Endothelial cell of umbilical vein (primary cell): ENCODE measurements around the gene MCM3AP. TPM values are rescaled to one million over a fixed set of nuclear protein-coding genes. Genes with fewer than 3 reads are reported as not detected.

Experiments
- BruUV-seq: library from RNA; stranded (reverse); fragments of 400-500 nt; replicated peaks from 2 replicates; lab custom pipeline; 2021; lab: Mats Ljungman, UMichigan
- CTCF ChIA-PET: fragments of 300-600, 350-600 bp; sonication (Branson Sonifier 250); formaldehyde crosslinking; loops from one replicate; lab custom pipeline; 2021; ENCODE audit warnings: antibody characterized with exemption, inconsistent platforms; lab: Charles Lee
- POLR2A ChIA-PET: fragments of 300-600, 350-600 bp; sonication (Branson Sonifier 250); formaldehyde crosslinking; loops from one replicate; lab custom pipeline; 2021; ENCODE audit warnings: antibody characterized with exemption, inconsistent platforms; lab: Charles Lee
- DNase-seq: peaks from one replicate; pipeline ENCODE4 v3.0.0-alpha.2; 2011; ENCODE audit warnings: low read depth, low spot score
- FAIRE-seq: peaks from 2 replicates; lab custom pipeline; 2011; peaks lifted over from hg19 to GRCh38; lab: Jason Lieb, UNC
- H2AFZ ChIP-seq: 2 replicates; pipeline ENCODE4 v1.6.0; 2012; ENCODE audit warnings: low read depth, low read length, control low read depth, inconsistent platforms
- H3K27ac ChIP-seq: 2 replicates; pipeline ENCODE4 v1.5.1; 2011; ENCODE audit warnings: low read depth, mild to moderate bottlenecking, control low read depth, low read length, moderate library complexity; ENCODE audit not compliant: insufficient read depth
- H3K27me3 ChIP-seq, 2 experiments: 2 replicates each; pipeline versions ENCODE4 v1.6.0 to v1.6.1; 2011; ENCODE audit warnings: low read length in 2 of 2, mixed read lengths in 1 of 2; ENCODE audit not compliant: control insufficient read depth in 2 of 2, insufficient read depth in 2 of 2
- H3K36me3 ChIP-seq, 2 experiments: 2 replicates in 1 of 2; 3 replicates in 1 of 2; pipeline ENCODE4 v1.5.1; 2011; ENCODE audit warnings: low read length in 2 of 2, mild to moderate bottlenecking in 1 of 2, moderate library complexity in 1 of 2; ENCODE audit not compliant: control insufficient read depth in 2 of 2, insufficient read depth in 2 of 2; ENCODE audit errors: extremely low read depth in 1 of 2
- H3K4me1 ChIP-seq: 3 replicates; pipeline ENCODE4 v1.5.1; 2011; ENCODE audit warnings: mild to moderate bottlenecking, low read length; ENCODE audit not compliant: control insufficient read depth, insufficient read depth; ENCODE audit errors: extremely low read depth
- H3K4me2 ChIP-seq: 2 replicates; pipeline ENCODE4 v1.6.1; 2011; ENCODE audit warnings: low read length, control low read depth, mixed read lengths; ENCODE audit not compliant: insufficient read depth
- H3K4me3 ChIP-seq, 3 experiments: fragments of 200-600 bp in 1 of 3; sonication (generic), shearing (Covaris generic) in 1 of 3; replicated peaks in 1 of 3; 2 replicates each; pipeline ENCODE4 v1.5.1; 2011 to 2016; ENCODE audit warnings: control low read depth in 3 of 3, low read length in 3 of 3, mild to moderate bottlenecking in 2 of 3, inconsistent platforms in 1 of 3, low read depth in 1 of 3, moderate library complexity in 1 of 3; ENCODE audit not compliant: insufficient read depth in 1 of 3
- H3K79me2 ChIP-seq: 2 replicates; pipeline ENCODE4 v1.6.0; 2012; ENCODE audit warnings: low read length, inconsistent platforms; ENCODE audit not compliant: control insufficient read depth, insufficient read depth
- H3K9ac ChIP-seq: replicated peaks from 2 replicates; pipeline ENCODE3; 2011; ENCODE audit warnings: low read length, control low read depth; ENCODE audit not compliant: insufficient read depth; ENCODE audit errors: extremely low read depth
- H3K9me1 ChIP-seq: replicated peaks from 3 replicates; pipeline ENCODE4 v1.6.0; 2011; ENCODE audit warnings: mild to moderate bottlenecking, low read length; ENCODE audit not compliant: control insufficient read depth, insufficient read depth; ENCODE audit errors: extremely low read depth
- H3K9me3 ChIP-seq: replicated peaks from 2 replicates; pipeline ENCODE4 v1.5.1; 2012; ENCODE audit warnings: low read length, inconsistent platforms; ENCODE audit not compliant: control insufficient read depth, insufficient read depth
- H4K20me1 ChIP-seq: replicated peaks from 2 replicates; pipeline ENCODE3; 2011; ENCODE audit warnings: mild to moderate bottlenecking, low read length; ENCODE audit not compliant: control insufficient read depth, insufficient read depth; ENCODE audit errors: extremely low read depth
- EZH2 ChIP-seq: IDR thresholded peaks from 2 replicates; pipeline ENCODE4 v1.6.1; 2012; ENCODE audit warnings: borderline replicate concordance, low read depth, mild to moderate bottlenecking, moderate library complexity, low read length, inconsistent platforms; ENCODE audit not compliant: severe bottlenecking
- FOS ChIP-seq: IDR thresholded peaks from 2 replicates; pipeline ENCODE4 v1.6.1; 2011; ENCODE audit warnings: mild to moderate bottlenecking, low read length, moderate library complexity, borderline replicate concordance; ENCODE audit not compliant: insufficient read depth
- GATA2 ChIP-seq: IDR thresholded peaks from 2 replicates; pipeline ENCODE4 v1.7.0; 2011; ENCODE audit warnings: low read depth, mild to moderate bottlenecking, moderate library complexity, mixed read lengths, low read length; ENCODE audit not compliant: insufficient read length, insufficient read depth
- JUN ChIP-seq: IDR thresholded peaks from 2 replicates; pipeline ENCODE4 v1.6.1; 2011; ENCODE audit warnings: borderline replicate concordance, low read depth; ENCODE audit not compliant: insufficient read length, insufficient read depth
- MYC ChIP-seq: IDR thresholded peaks from one replicate; pipeline ENCODE4 v1.6.1; 2011; ENCODE audit warnings: mild to moderate bottlenecking, low read depth, low read length
- POLR2A ChIP-seq: IDR thresholded peaks from 2 replicates; pipeline ENCODE4 v1.6.1; 2012; ENCODE audit warnings: low read depth, mild to moderate bottlenecking, control low read depth, low read length
- POLR2AphosphoS5 ChIP-seq: IDR thresholded peaks from 2 replicates; pipeline ENCODE4 v1.6.1; 2012; ENCODE audit warnings: low read depth, mild to moderate bottlenecking, control low read depth, low read length, moderate library complexity; ENCODE audit not compliant: insufficient read depth
- dilution Hi-C: fragments of 300-500 bp; cut with MboI; formaldehyde crosslinking; loops from one replicate; pipeline ENCODE4 v1.15.0; 2019; ENCODE audit warnings: low sequenced_read_pairs; ENCODE audit not compliant: extremely low pct_ligation_motif_present
- intact Hi-C: fragments of 100-400 bp; cut with micrococcal nuclease; formaldehyde crosslinking; loops from one replicate; pipeline ENCODE4 v1.10.0; 2022
- polyA plus RNA-seq, 4 experiments: library from polyadenylated mRNA; depleted of rRNA in 3 of 4; stranded (reverse) in 3 of 4; unstranded in 1 of 4; fragments of >200 nt; gene quantifications; 2 replicates each; pipeline versions ENCODE4 v1.2.1 to v1.2.3, GENCODE V29; 2011 to 2012; ENCODE audit warnings: missing spikeins in 1 of 4
- total RNA-seq: library from RNA; stranded (reverse); gene quantifications from 2 replicates; pipeline ENCODE4 v1.2.3, GENCODE V29; 2021
- TF ChIP-seq, protein P1 (sequence below), 2 donors: IDR thresholded peaks; 1 replicate in 1 of 2; 2 replicates in 1 of 2; pipeline ENCODE4 v1.5.1; 2011; ENCODE audit warnings: low read length in 2 of 2, mild to moderate bottlenecking in 2 of 2, moderate library complexity in 2 of 2, control low read depth in 1 of 2, inconsistent platforms in 1 of 2, low read depth in 1 of 2; ENCODE audit not compliant: insufficient read depth in 1 of 2; ENCODE audit errors: extremely low read depth in 1 of 2
- TF ChIP-seq, protein P2 (sequence below): IDR thresholded peaks from 2 replicates; pipeline ENCODE4 v1.6.1; 2011; ENCODE audit not compliant: insufficient read depth, insufficient read length

MCM3AP gene
- total and polyA plus RNA-seq, 2 donors (not counting 3 experiments of a cell fraction or from before 2014, with no cell fraction given) = 37.9 to 115 TPM

GRCh38 chr21:46243960-46244361 is 41.5 kb downstream of the MCM3AP start:
- TF ChIP-seq POLR2AphosphoS5 (no peak), FOS (no peak), MYC (no peak), POLR2A (no peak), EZH2 (no peak), JUN (no peak), GATA2 (no peak)
- TF ChIP-seq, protein P1, sequence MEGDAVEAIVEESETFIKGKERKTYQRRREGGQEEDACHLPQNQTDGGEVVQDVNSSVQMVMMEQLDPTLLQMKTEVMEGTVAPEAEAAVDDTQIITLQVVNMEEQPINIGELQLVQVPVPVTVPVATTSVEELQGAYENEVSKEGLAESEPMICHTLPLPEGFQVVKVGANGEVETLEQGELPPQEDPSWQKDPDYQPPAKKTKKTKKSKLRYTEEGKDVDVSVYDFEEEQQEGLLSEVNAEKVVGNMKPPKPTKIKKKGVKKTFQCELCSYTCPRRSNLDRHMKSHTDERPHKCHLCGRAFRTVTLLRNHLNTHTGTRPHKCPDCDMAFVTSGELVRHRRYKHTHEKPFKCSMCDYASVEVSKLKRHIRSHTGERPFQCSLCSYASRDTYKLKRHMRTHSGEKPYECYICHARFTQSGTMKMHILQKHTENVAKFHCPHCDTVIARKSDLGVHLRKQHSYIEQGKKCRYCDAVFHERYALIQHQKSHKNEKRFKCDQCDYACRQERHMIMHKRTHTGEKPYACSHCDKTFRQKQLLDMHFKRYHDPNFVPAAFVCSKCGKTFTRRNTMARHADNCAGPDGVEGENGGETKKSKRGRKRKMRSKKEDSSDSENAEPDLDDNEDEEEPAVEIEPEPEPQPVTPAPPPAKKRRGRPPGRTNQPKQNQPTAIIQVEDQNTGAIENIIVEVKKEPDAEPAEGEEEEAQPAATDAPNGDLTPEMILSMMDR (IDR thresholded peaks at IDR 0.05; ENCODE audit: extremely low read depth in 1 of 2, insufficient read depth in 1 of 2, low read depth in 1 of 2, low read length in 2 of 2) = no peak
- TF ChIP-seq, protein P2, sequence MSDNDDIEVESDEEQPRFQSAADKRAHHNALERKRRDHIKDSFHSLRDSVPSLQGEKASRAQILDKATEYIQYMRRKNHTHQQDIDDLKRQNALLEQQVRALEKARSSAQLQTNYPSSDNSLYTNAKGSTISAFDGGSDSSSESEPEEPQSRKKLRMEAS = no peak
- Histone ChIP-seq H3K27ac (no peak overlapping the region), H3K36me3 (peaks cover 41 to 53% of the 10 kb centered on the region in 2 experiments), H2AFZ (no peak overlapping the region), H3K9me3 (no peaks in the 10 kb centered on the region), H3K27me3 (no peaks in the 10 kb centered on the region), H3K4me3 (no peak overlapping the region), H4K20me1 (no peaks in the 10 kb centered on the region), H3K9me1 (no peaks in the 10 kb centered on the region), H3K79me2 (no peaks in the 10 kb centered on the region), H3K4me2 (no peak overlapping the region), H3K9ac (no peak overlapping the region), H3K4me1 (no peaks in the 10 kb centered on the region)
- POLR2A ChIA-PET = no interaction called here
- dilution Hi-C loops = no loop called here
- intact Hi-C loops = no loop called here
- DNase-seq (no peak), FAIRE-seq (no peak)
- CTCF ChIA-PET = no interaction called here
- BruUV-seq = no TSS peak
